SK-N-DZ (cell line): ENCODE data around the gene C1orf185.
"Not testable (repeated sequence)": the region's sequence is repeated elsewhere in the genome, so short reads cannot be mapped to it uniquely, and the experiment has no call there.

ENCODE experiments used
- DNase-seq: peaks from one replicate; pipeline ENCODE4 v3.0.0-alpha.2; 2015; ENCODE audit warnings: low spot score

Gene C1orf185

DNA sequence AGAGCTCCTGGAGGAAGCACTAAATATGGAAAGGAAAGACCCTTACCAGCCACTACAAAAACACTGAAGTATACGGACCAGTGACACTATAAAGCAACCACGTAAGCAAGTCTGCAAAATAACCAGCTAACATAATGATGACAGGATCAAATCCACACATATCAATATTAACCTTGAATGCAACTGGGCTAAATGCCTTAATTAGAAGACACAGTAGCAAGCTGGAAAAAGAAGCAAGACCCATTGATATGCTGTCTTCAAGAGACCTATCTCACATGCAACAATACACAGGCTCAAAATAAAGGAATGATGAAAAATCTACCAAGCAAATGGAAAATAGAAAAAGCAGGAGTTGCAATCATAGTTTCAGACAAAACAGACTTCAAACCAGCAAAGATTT is 31.0 kb downstream of the C1orf185 start:
- no peak for DNase-seq

DNA sequence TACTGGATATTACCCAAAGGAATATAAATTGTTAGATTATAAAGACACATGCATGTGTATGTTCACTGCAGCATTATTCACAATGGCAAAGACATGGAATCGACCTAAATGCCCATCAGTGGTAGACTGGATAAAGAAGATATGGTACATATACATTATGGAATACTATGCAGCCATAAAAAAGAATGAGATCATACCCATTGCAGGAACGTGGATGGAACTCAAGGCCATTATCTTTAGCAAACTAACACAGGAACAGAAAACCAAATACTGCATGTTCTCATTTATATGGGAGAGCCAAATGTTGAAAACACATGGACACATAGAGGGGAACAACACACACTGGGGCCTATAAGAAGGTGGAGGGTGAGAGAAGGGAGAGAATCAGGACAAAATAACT is 35.7 kb downstream of the C1orf185 start:
- DNase-seq: not testable (repeated sequence)

DNA sequence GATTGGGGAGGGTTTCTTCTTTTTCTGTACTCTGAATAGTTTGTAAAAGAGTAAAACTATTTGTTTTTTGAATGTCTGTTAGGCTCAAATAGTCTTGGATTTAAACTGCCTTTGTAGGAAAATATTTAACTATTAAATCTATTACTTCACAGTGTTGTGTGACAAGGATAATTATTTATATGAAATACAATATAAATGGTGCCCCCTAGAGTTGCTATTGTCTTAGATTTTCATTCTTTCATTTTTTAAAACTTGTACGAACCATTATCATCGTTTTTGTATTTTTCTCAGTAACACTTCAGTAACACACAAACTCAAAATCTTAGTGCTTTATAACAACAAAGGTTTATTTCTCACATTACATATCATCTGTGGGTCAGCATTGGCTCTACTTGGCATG is 37.4 kb downstream of the C1orf185 start:
- no peak for DNase-seq

DNA sequence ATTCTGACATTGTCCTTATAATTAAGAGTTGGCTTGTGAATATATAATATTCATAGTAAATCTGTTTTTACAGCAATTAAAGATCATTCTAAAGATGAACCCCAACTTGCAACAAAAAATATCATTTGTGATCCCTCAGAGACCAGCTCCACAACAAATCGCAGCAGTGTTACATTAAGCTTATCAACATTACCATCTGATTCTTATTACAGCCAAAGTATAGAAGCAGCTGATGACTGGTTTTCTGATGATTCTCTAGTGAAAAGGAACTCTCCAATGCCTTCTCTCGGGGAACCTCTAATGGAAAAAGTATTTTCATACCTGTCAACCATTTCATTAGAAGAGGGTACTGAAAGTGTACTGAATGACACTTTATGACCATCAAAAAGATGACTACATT is 45.4 kb downstream of the C1orf185 start:
- DNase-seq: no peak

DNA sequence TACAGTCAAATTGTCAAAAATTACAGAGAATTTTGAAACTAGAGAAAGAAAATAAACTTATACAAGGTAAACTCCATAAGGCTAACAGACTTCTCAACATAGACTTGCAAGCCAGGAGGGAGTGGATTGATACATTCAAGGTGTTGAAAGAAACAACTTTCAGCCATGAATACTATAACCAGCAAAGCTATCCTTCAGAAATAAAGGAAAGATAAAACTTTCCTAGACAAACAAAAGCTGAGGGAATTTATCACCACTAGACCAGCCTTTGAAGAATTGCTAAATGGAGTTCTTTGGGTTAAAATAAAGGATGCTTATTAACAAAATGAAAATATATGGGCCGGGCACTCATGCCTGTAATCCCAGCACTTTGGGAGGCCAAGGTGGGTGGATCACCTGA is 52.7 kb downstream of the C1orf185 start:
- no peak for DNase-seq

DNA sequence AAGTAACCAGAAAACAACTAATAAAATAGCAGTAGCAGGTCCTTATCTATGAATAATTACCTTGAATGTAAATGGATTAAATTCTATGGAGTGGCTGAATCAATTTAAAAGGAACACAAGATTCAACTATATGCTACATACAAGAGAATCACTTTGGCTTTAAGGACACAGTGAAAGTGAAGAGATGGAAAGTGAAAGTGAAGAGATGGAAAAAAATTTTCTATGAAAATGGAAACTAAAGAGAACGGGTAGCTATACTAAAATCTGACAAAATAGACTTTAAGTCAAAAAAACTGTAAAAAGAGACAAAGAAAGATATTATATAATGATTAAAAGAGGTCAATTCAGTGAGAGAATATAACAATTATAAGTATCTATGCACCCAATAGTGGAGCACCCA is 54.7 kb downstream of the C1orf185 start:
- no peak for DNase-seq

DNA sequence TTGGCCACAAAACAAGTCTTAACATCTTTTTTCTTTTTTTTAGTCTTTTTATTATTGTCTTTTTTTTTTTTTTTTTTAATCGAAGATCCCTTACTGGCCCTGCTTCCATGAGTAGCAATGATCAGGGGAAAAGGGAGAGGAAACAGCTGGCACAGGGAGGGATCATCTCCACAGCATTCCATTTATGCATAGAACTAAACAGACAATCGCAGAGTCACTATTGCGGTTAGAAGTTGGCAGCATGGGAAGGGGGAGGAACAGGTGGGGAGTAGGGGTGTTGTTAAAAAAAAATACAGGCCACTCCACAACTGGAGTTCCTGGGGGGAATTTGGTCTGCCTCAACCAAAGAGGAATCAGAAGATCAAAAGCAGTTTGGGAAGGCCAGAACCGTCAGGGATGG is 55.4 kb downstream of the C1orf185 start:
- DNase-seq: no peak

DNA sequence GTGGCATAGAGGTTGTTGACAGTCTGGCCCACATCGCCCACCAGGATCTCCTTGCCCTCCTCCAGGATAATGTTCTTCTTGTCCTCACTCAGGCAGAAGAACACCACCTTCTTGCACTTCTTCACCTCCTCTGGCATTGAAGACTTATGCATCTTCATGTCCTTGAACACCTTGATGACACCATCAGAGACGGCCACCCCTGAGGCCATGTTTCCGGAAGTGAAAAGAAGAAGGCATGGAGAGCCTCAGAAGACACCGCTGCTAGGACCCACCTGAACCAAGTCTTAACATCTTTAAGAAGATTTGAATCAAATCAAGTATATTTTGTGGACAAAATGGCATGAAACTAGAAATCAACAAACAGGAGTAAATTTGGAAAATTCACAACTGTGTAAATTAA is 56.2 kb downstream of the C1orf185 start:
- no peak for DNase-seq

DNA sequence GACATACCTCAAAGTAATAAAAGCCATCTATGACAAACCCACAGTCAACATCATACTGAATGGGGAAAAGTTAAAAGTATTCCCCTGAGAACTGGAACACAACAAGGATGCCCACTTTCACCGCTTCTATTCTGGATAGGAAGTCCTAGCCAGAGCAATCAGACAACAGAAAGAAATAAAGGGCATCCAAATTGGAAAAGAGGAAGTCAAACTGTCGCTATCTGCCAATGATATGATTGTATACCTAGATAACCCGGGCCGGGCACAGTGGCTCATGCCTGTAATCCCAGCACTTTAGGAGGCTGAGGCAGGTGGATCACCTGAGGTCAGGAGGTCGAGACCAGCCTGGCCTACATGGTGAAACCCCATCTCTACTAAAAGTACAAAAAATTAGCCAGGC is 60.5 kb downstream of the C1orf185 start:
- not testable (repeated sequence) for DNase-seq

DNA sequence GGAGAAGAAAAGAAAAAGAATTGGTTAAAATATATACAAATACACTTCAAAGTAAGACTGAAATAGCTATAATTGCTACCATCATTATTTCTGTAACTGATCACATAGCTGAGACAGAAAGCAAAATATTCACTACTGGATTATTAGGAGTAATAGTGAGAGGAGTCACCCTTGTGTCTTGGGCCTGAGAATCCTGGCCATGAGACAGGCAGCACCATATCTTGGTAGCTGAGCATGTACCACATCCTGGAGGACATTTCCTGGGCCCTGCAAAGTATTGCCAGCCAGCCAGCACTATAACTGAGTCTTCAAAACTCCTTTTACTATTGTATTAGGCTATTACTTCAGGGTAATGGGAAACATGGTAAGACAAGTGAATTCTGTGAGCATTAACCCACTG is 63.5 kb downstream of the C1orf185 start:
- DNase-seq: no peak

DNA sequence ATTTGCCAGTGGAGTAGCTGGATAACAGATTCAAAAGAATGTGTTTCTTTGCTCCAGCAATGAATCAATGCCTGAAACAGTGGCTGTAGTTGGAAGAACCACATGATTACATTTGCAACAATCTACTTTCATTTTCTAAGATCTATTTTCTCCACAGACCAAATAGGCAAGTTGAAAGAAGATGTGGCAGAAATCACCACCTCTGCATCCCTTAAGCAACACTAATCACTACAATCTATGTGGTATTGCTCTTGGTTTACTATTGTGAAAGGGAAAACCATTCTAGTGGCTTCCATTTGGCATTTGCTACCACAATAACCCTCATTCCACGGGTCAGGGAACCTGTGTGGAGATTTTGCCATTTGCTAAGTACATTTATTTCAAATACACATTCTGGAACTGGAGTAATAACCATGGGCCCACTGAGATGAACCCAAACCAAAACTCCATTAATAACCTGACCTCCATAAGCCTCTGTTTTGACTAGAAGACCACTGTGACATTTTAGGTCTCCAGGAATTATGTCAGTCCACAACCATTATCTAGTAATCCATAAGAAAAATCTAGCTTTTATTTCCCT is 66.3 kb downstream of the C1orf185 start:
- DNase-seq: no peak

DNA sequence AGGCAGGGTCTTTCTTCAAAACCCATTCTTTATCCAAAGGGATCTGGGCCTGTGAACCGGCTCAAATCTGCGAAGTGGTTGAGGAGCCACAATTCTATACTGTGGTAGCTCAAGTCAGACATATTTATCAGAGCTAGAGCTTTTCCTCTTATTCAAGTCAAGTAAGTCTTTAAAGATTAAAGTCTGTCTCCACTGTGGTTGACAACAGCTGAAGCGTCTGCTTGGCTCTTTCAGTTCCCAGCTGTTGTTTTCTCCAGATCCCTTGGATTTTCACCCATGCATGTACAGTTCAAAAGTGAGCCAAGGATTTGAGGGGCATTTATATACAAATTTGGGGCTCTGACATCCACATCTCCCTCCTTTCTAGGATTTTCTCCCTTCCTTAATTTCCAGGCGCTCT is 66.9 kb downstream of the C1orf185 start:
- no peak for DNase-seq

DNA sequence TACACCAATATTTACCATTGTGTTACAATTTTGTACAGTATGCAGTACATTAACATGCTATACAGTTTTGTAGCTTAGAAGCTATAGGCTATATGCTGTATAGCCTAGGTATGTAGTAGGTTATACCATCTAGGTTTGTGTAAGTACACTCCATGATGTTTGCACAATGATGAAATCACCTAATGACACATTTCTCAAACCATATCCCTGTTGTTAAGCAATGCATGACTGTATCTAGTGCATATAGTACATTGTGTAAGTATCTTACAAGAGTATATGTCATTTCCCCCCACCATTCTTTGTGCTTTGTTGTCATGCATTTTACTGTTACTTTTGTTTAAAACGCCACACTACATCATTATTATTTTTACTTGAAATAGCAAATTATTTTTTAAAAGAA is 68.3 kb downstream of the C1orf185 start:
- no peak for DNase-seq

DNA sequence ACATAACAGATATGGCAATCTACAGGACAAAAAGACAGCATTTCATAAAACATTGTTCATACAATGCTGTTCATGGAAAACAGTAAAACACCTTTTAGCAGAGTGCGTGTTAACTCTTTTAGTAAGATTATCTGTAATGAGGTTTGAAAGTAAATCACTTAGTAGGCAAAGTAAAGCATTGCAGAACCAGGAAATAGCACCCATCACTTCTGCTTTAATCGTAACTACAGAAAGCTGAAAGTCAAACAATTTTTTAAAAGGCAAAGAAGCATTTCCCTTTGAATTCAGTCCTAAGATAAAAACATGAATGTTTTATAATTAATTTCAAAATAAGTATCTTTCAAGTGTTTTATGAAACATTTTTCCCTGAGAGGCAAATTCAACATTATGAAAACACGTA is 70.8 kb downstream of the C1orf185 start:
- DNase-seq: no peak

DNA sequence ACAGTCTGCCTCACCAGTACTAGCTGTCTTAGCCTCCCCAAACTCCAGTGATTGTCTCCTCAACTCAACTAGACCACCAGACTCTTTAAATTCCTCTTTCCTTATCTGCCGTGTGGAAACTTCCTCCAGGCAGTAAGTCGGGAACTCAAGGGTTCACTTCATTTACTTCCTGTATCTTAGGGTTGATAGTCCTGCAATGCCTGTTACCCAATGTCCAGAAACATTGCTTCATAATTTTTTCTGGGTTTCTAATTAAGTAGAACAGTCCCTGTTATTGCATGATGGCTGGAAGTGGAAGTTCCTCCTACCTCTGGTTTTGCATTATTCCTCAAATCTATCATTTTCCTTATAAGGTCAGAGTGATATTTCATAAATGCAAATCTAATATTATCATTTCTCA is 73.2 kb downstream of the C1orf185 start:
- no peak for DNase-seq

DNA sequence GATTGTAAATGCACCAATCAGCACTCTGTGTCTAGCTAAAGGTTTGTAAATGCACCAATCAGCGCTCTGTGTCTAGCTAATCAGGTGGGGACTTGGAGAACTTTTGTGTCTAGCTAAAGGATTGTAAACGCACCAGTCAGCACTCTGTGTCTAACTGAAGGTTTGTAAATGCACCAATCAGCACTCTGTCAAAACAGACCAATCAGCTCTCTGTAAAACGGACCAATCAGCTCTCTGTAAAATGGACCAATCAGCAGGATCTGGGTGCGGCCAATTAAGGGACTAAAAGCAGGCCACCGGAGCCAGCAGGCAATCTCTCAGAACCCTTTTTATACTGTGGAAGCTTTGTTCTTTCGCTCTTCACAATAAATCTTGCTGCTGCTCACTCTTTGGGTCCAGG is 76.0 kb downstream of the C1orf185 start:
- not testable (repeated sequence) for DNase-seq

DNA sequence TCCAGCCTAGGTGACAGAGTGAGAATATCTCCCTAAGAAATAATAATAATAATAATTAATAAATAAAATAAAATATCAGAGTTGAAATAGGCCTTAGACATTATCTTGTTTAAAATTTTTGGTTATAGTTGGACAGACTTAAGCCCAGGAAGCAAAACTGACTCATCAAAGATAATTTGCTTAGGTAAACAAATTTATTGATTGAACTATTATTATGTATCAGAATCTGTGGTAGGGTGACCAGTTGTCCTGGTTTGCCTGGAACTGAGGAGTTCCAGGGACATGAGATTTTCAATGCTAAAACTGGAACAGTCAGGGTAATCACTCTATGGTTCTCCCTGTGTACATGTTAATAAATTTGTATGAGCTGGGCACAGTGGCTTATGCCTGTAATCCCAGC is 86.2 kb downstream of the C1orf185 start:
- no peak for DNase-seq

DNA sequence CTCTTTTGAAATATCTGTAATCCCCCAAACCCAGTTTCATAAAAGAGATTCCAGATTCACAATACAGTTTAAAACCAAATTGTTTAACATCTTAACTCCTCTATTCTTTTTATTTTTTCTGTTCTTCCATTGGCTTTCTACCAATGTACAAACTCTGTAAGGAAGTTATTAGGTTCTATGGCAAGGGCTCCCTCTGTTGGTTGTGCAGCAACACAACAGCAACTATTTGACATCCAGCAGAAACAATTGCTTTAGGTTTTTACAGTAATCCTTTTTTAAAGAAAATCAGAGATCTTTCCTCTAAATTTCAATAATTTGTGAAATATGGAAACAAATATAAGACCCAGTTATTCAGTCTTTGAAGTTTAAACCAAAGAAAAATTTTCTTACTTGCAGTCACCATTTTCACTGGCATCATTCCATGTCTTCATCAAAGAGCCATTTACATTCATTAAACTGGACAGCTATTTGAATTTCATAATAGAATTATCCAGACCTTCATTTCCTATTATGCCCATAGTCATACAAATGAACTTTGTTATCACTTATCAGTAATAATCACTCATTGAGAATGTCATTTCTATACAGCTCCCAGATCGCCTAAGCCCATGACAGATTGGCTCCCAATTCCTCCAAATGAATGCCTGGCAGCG is 87.5 kb downstream of the C1orf185 start:
- DNase-seq: peak; percentile 51

DNA sequence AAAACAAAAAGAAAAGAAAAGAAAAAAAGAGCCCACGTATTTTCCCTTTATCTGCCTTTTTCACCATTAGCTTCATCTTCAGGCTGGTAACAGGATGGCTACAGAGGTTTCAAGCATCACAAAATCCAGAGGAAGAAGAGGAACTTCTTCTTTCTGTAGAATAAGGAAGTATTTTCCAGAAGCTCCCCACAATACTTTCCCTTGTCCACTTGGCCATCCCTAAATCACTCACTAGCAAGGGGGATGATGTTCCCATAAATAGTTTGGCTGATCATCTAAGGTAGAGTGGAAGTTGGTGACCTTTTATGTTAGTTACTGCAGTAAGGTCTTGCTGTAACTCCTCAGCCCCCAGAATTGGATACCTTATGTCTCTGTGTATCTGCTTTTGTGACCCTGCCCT is 88.9 kb downstream of the C1orf185 start:
- DNase-seq: no peak

DNA sequence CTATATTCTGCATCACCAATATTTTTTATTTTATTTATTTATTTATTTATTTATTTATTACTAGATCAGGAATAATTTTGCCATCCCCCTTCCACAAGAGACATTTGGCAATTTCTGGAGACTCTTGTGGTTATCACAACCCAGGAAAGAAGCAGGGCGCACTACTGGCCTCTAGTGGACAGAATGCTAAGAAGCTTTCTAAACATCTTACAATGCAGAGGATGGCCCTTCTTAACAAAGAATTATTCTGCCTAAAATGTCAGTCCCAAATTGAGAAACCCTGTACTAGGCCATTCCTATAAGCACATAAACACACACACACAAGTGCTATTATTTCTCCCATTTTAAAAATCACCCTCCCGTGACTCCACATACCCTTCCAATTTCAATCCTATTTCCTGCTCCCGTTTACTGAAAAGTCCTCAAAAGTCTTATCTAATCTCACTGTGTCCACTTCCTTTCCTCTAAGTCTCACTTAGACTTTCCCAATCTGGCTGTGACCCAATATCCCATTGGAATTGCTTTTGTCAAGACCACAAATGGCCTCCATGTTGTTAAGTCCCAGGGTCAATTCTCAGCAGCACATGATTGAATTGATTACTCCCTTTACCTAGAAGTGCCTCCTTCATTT is 90.3 kb downstream of the C1orf185 start:
- peak; percentile 59 for DNase-seq

DNA sequence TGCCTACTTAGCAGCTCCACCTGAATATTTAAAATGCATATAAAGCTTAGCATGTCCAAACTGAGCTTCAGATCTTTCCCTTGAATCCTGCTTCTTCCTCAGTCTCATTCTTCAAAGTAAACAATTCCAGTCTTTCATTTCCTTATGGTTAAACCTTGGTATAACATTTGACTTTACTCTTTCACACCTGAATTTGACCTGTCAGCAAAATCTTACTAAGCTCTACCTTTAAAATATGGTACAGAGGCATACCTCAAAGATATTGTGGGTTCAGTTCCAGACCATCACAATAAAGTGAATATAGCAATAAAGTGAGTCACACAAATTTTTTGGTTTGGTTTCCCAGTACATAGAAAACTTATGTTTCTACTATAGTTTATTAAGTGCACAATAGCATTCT is 91.5 kb downstream of the C1orf185 start:
- no peak for DNase-seq
